Aorta (tissue), 5 donors: Measurements from ENCODE around the gene KIAA2012. TPM values are rescaled to one million over a fixed set of nuclear protein-coding genes. Genes with fewer than 3 reads are reported as not detected.

Source experiments
- ATAC-seq: fragments of 200-7000 bp; cut with Tn5 transposase; one replicate; pipeline ENCODE4 v1.9.1; 2022; ENCODE audit warnings: moderate library complexity; ENCODE audit not compliant: low FRiP score
- DNase-seq, 2 donors: peaks; one replicate each; pipeline ENCODE4 v3.0.0-alpha.2; 2020
- H3K27ac ChIP-seq, 2 donors: one replicate each; pipeline ENCODE4 v1.5.1; 2013; ENCODE audit warnings: low read length in 2 of 2, mild to moderate bottlenecking in 2 of 2, moderate library complexity in 2 of 2, control low read depth in 1 of 2, inconsistent platforms in 1 of 2, low read depth in 1 of 2
- H3K27me3 ChIP-seq, 2 donors: one replicate each; pipeline ENCODE4 v1.6.1; 2013; ENCODE audit warnings: control low read depth in 1 of 2, low read length in 1 of 2, mild to moderate bottlenecking in 1 of 2, moderate library complexity in 1 of 2; ENCODE audit not compliant: insufficient read depth in 2 of 2, control insufficient read depth in 1 of 2
- H3K36me3 ChIP-seq, 2 donors: one replicate each; pipeline ENCODE4 v1.6.1; 2013; ENCODE audit warnings: control low read depth in 1 of 2, low read length in 1 of 2, mild to moderate bottlenecking in 1 of 2; ENCODE audit not compliant: insufficient read depth in 2 of 2, control insufficient read depth in 1 of 2
- H3K4me1 ChIP-seq, 2 donors: one replicate each; pipeline ENCODE4 v1.6.1; 2013; ENCODE audit warnings: low read length in 2 of 2, control low read depth in 1 of 2, mild to moderate bottlenecking in 1 of 2, moderate library complexity in 1 of 2; ENCODE audit not compliant: insufficient read depth in 2 of 2, control insufficient read depth in 1 of 2
- H3K4me3 ChIP-seq, 2 donors: one replicate each; pipeline ENCODE4 v1.5.1; 2013; ENCODE audit warnings: low read length in 2 of 2, control low read depth in 1 of 2, mild to moderate bottlenecking in 1 of 2
- H3K9me3 ChIP-seq: one replicate; pipeline ENCODE4 v1.6.1; 2013; ENCODE audit warnings: mild to moderate bottlenecking, low read length; ENCODE audit not compliant: control insufficient read depth
- WGBS, 2 donors: extraction: QIAGEN DNeasy Blood & Tissue Kit; methylation state at CpG; one replicate each; pipeline ENCODE4 v1.1.7; 2013; 5-methylcytosine and 5-hydroxymethylcytosine counted together
- intact Hi-C, 2 donors: fragments of 100-400 bp; cut with DNase I; formaldehyde crosslinking; loops; one replicate each; pipeline versions ENCODE4 v1.14.2 to v1.15.0; 2022
- polyA plus RNA-seq, 2 donors: library from polyadenylated mRNA; stranded (reverse); fragments of 200-250 nt; gene quantifications; one replicate each; pipeline ENCODE4 v1.2.3, GENCODE V29; 2013
- total RNA-seq, 2 donors: library from RNA; stranded (reverse); fragmentation: NEBNext Ultra II Directional; extraction: Animal tissue kit (Norgen Biotek cat#: 25700); gene quantifications; one replicate each; pipeline ENCODE4 v1.2.1, GENCODE V29; 2021
- donor health status: healthy with polysubstance abuse.
- donor health status: Bipolar disorder and iron deficiency.
- donor health status: DM: no; HTN: no; CAD: no.
- donor health status: DM: no; HTN: no; CAD: no.
- donor health status: DM: yes; HTN: yes; CAD: no.

Gene KIAA2012
- total and polyA plus RNA-seq, 4 donors, result not detected

DNA sequence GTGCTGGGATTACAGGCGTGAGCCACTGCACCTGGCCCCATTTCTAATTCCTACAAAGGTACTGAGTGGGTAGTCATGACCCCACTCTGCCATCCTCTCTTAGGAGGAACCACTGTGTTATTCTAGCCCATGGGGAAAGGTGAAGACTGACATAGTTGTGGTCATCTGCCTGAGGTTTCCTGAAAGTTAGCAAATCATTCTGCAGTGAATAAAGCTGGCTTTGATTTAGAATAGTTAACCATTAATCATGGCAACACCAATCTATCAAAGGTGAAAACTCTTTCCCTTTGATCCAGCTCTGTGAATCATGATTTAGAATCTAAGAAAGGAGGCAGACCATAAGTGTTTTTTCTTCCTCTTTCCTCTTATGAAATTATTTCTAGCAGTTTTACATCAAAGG is 114.5 kb downstream of the KIAA2012 start:
- WGBS, 2 donors, result 82 to 87% methylated on average over 1 of the region's 1 CpG

DNA sequence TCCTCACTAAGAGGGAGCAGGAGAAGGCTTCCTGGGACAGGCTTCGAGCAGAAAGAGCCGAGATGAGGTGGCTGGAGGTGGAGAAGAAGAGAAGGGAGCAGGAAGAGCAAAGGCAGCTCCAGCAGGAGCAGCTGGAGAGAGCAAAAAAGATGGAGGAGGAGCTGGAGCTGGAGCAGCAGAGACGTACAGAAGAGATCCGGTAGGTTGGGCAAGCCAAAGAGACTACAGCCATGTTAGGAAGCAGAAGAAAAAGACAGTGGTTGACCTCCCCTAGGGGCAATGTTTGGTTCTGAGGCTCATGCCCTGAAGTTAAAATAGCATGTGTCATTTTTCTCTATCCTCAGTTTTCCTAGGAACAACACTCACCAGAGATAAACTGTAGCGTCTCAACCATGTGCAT is 120.2 kb downstream of the KIAA2012 start:
- no peak for DNase-seq
- Histone ChIP-seq H3K4me3 (no peak overlapping the region), H3K27ac (no peak overlapping the region), H3K27me3 (no peaks in the 10 kb centered on the region), H3K36me3 (no peaks in the 10 kb centered on the region), H3K9me3 (no peaks in the 10 kb centered on the region), H3K4me1 (no peaks in the 10 kb centered on the region)
- intact Hi-C loops, result no loop called here
- 88 to 92% methylated on average over 5 of the region's 5 CpGs for WGBS, 2 donors
- no peak for ATAC-seq

More for the DNA sequence above, 114.5 kb downstream of the KIAA2012 start:
- no peaks in the 10 kb centered on the region for H3K9me3 ChIP-seq
- H3K4me1 ChIP-seq, result no peaks in the 10 kb centered on the region
- no peaks in the 10 kb centered on the region for H3K27me3 ChIP-seq
- DNase-seq (no peak), ATAC-seq (no peak)
- H3K4me3 ChIP-seq, result no peak overlapping the region
- no peak overlapping the region for H3K27ac ChIP-seq
- H3K36me3 ChIP-seq, result no peaks in the 10 kb centered on the region
- intact Hi-C loops, result no loop called here

DNA sequence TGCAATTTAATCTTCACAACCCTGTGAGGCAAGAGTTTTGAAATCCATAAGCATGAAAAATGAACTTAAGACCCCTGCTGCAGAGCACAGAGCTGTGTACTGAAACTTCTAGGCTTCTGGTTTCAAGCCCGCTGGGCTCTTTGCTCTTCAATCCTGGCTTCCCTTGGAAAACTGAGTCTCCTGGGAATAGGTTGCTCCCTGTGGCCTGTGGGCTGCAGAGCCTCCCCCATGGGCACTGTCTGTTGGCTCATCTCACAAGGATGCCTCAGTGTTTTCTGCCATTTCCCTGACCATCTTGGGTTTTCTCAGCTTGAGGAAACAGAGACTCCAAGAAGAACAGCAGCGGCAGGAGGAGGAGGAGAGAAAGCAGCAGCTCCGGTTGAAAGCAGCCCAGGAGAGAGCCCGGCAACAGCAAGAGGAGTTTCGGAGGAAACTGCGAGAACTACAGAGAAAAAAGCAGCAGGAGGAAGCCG is 120.9 kb downstream of the KIAA2012 start:
- intact Hi-C loops, result no loop called here
- DNase-seq, result no peak

DNA sequence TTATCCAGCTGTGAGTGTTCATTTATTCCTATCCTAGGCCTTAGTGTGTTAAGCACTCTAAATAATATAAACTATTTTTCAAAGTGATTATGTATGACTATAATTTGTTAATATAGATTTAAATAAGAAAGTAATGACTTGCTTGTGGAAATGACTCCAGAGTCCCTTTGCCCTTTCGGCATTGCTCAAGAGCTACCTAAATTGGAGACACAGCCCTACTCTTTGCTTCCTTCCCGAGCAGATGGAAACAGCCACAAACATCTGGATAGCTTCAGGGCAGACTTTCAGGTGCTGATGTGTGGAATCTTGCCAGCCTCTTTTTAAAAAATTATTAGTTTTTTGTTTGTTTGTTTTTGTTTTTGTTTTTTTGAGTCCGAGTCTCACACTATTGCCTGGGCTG is 121.4 kb downstream of the KIAA2012 start:
- Histone ChIP-seq H3K9me3 (no peaks in the 10 kb centered on the region), H3K4me3 (no peak overlapping the region), H3K27ac (no peak overlapping the region), H3K4me1 (no peaks in the 10 kb centered on the region), H3K36me3 (no peaks in the 10 kb centered on the region), H3K27me3 (no peaks in the 10 kb centered on the region)
- intact Hi-C loops, result no loop called here
- DNase-seq, result no peak
- ATAC-seq, result no peak
- WGBS, 2 donors, result 91 to 94% methylated on average over 3 of the region's 3 CpGs

More for the DNA sequence above, 120.9 kb downstream of the KIAA2012 start:
- ATAC-seq, result no peak
- no peaks in the 10 kb centered on the region for H3K9me3 ChIP-seq
- H3K36me3 ChIP-seq, result no peaks in the 10 kb centered on the region
- no peak overlapping the region for H3K4me3 ChIP-seq
- H3K27ac ChIP-seq, result no peak overlapping the region
- H3K27me3 ChIP-seq, result no peaks in the 10 kb centered on the region
- no peaks in the 10 kb centered on the region for H3K4me1 ChIP-seq
- WGBS, 2 donors, result 76 to 77% methylated on average over 7 of the region's 7 CpGs

DNA sequence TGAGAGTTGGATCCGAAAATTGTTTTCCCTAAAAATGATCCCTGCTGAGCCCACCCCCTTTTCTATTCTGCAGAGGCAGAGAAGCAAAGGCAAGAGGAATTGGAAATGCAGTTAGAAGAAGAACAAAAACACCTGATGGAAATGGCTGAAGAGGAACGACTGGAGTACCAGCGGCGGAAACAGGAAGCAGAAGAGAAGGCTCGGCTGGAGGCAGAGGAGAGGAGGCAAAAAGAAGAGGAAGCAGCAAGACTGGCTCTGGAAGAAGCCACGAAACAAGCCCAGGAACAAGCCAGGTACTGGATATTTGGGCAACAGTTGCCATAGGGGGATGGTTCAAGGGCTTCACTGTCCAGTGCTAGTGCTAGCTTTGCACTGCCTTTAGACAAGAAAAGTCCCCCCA is 123.7 kb downstream of the KIAA2012 start:
- intact Hi-C loops, result no loop called here

DNA sequence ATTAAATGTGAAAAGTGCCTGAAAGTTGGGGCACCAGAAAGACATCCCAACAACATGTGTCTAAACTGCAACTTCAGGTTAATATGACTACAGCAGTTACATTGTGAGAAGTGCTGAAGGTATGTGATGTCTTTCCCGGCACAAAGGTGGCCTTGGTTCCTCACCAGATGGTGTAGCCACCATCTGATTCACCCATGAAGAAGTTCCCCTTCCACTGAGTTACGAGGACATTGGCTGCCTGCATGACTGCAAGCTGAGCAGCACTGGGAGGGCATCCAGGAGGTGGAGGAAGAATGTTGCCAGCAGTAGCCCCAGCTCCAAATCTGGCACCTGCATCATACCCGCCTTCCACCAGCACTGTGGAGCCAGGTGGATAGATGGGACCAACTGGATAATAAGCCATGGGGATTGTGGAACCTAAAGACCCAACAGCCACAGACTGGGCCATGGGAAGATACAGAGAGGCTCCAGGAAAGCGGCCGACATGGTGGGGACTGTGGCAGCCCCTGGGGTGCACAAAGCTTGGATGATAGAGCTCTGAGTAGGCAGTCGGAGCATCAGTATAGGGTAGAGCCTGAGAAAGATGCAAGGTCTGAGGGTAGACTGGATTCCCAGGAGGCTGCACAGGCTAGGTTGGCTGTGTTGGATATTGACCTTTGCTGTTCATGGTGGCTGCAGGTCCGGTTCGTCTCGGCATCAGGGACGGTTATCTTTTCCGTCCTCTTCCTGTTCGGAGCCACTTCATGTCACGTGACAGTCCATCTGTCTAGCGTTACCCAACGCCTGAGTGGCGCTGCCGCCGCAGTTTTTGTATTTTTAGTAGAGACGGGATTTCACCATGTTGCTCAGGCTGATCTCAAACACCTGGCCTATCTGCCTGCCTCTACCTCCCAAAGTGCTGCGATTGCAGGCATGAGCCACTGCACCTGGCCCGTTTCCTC is 128.4 kb downstream of the KIAA2012 start:
- Histone ChIP-seq H3K36me3 (no peaks in the 10 kb centered on the region), H3K27ac (no peak overlapping the region), H3K4me1 (no peaks in the 10 kb centered on the region), H3K27me3 (no peaks in the 10 kb centered on the region), H3K9me3 (no peaks in the 10 kb centered on the region), H3K4me3 (no peak overlapping the region)
- 92 to 93% methylated on average over 21 of the region's 21 CpGs for WGBS, 2 donors
- DNase-seq (no peak), ATAC-seq (no peak)
- intact Hi-C loops, result no loop called here

More for the DNA sequence above, 123.7 kb downstream of the KIAA2012 start:
- 77 to 84% methylated on average over 6 of the region's 6 CpGs for WGBS, 2 donors
- DNase-seq, result no peak
- no peak for ATAC-seq
- no peaks in the 10 kb centered on the region for H3K4me1 ChIP-seq
- no peak overlapping the region for H3K27ac ChIP-seq
- H3K4me3 ChIP-seq, result no peak overlapping the region
- H3K9me3 ChIP-seq, result no peaks in the 10 kb centered on the region
- no peaks in the 10 kb centered on the region for H3K36me3 ChIP-seq
- no peaks in the 10 kb centered on the region for H3K27me3 ChIP-seq

DNA sequence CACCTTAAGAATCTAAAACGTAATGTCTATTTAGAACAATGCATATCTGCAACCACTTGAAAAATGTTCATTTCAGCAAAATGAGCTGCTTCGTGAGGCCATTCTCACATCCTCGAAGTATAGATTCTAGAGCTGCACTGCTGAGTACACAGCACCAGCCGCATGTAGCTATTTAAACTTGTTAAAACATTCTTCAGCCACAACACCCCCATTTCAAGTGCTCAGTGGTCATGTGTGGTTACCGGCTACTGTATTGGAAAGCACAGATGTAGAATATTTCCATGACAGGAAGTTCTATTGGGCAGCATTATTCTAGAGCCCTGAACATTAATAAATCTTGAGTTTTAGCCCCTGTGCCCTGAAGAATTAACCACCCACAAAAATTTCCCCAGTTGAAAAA is 130.3 kb downstream of the KIAA2012 start:
- no peak overlapping the region for H3K4me3 ChIP-seq
- H3K4me1 ChIP-seq, result no peaks in the 10 kb centered on the region
- H3K9me3 ChIP-seq, result no peaks in the 10 kb centered on the region
- WGBS, 2 donors, result 90 to 91% methylated on average over 5 of the region's 5 CpGs
- intact Hi-C loops, result no loop called here
- H3K27ac ChIP-seq, result no peak overlapping the region
- no peaks in the 10 kb centered on the region for H3K36me3 ChIP-seq
- no peak for ATAC-seq
- DNase-seq, result no peak
- H3K27me3 ChIP-seq, result no peaks in the 10 kb centered on the region

DNA sequence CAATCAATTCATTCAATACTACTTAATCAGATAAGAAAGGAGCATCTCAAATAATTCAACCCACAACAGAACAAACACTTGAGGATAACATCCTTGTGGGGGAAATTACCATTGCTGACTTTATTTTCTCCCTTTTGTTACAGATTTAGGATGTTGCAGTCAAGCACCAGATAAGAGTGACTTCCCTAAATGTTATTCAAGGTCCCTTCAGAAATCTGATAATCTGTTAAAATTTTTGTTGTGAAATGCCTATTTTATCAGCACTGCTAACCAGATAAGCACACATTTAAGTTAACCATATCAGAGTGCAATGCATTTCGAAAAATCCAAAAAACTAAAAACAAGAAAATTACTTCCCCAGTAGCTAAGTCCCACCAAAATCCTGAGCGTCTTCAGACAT is 131.8 kb downstream of the KIAA2012 start:
- DNase-seq, result no peak
- ATAC-seq, result no peak
- Histone ChIP-seq H3K27ac (no peak overlapping the region), H3K4me1 (no peaks in the 10 kb centered on the region), H3K27me3 (no peaks in the 10 kb centered on the region), H3K9me3 (no peaks in the 10 kb centered on the region), H3K4me3 (no peak overlapping the region), H3K36me3 (no peaks in the 10 kb centered on the region)
- intact Hi-C loops, result no loop called here
- WGBS, 2 donors, result 89 to 93% methylated on average over 2 of the region's 2 CpGs

DNA sequence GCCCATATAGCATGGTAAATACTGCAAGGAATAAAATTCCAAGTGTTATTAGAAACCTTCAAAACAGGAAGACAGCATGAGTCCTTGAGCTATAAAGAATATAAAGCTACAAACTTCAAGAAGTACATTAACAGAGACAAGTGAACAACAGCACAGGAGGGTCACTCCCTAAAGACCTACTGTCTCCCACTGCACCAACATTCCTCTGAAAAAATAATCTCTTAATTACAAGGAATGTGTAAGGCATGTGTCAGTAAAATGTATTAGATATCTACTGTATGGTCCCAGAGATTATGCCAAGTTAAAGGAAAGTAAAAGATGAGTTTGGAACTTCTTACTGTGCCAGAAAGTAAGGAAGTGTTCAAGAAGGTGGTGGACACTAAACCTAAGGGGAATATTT is 135.5 kb downstream of the KIAA2012 start:
- no peak for DNase-seq
- H3K4me1 ChIP-seq, result no peaks in the 10 kb centered on the region
- no peaks in the 10 kb centered on the region for H3K36me3 ChIP-seq
- ATAC-seq, result no peak
- H3K27me3 ChIP-seq, result no peaks in the 10 kb centered on the region
- intact Hi-C loops, result no loop called here
- no peaks in the 10 kb centered on the region for H3K9me3 ChIP-seq
- no peak overlapping the region for H3K27ac ChIP-seq
- no peak overlapping the region for H3K4me3 ChIP-seq
